HepG2 (cell line): ENCODE data around the gene GJC1. TPM values are rescaled to one million over a fixed set of nuclear protein-coding genes. Genes with fewer than 3 reads are reported as not detected.

Experiments
- BRCA1 ChIP-seq: sonication (generic); formaldehyde crosslinking; IDR thresholded peaks from 2 replicates; pipeline ENCODE4 v1.4.0; 2020; ENCODE audit warnings: missing genetic modification reagents
- DPF2 ChIP-seq: sonication (generic); formaldehyde crosslinking; IDR thresholded peaks from 2 replicates; pipeline ENCODE4 v1.4.0; 2020; ENCODE audit warnings: mild to moderate bottlenecking, low read depth, missing genetic modification reagents, borderline replicate concordance
- GABPB1 ChIP-seq: IDR thresholded peaks from 2 replicates; pipeline ENCODE4 v1.6.1; 2016; ENCODE audit warnings: mild to moderate bottlenecking, missing genetic modification reagents, moderate library complexity, missing compliant biosample characterization
- MEF2D ChIP-seq: sonication (generic); formaldehyde crosslinking; IDR thresholded peaks from 2 replicates; pipeline ENCODE4 v1.5.1; 2020; ENCODE audit warnings: mild to moderate bottlenecking, missing genetic modification reagents
- MTA1 ChIP-seq: sonication (generic); formaldehyde crosslinking; IDR thresholded peaks from 2 replicates; pipeline ENCODE4 v1.4.0; 2020; ENCODE audit warnings: missing genetic modification reagents, mild to moderate bottlenecking, borderline replicate concordance
- NFYB ChIP-seq: sonication (generic); formaldehyde crosslinking; IDR thresholded peaks from 2 replicates; pipeline ENCODE4 v1.4.0; 2020; ENCODE audit warnings: missing genetic modification reagents
- SMARCC2 ChIP-seq: fragments of 450-650 bp; IDR thresholded peaks from 2 replicates; pipeline ENCODE4 v1.6.1; 2017; ENCODE audit warnings: antibody characterized with exemption, mild to moderate bottlenecking
- SOX13 ChIP-seq, 3 experiments: fragments of 450-650 bp in 1 of 3; sonication (generic) in 1 of 3; formaldehyde crosslinking in 1 of 3; IDR thresholded peaks in 2 of 3; conservative IDR thresholded peaks in 1 of 3; 2 replicates each; pipeline versions ENCODE4 v1.5.0 to v1.6.1; 2016 to 2020; ENCODE audit warnings: antibody characterized with exemption in 1 of 3, mild to moderate bottlenecking in 1 of 3, missing compliant biosample characterization in 1 of 3, missing genetic modification reagents in 1 of 3, moderate library complexity in 1 of 3
- SP1 ChIP-seq, 2 experiments: fragments of 450-650 bp in 1 of 2; sonication (generic) in 1 of 2; formaldehyde crosslinking in 1 of 2; IDR thresholded peaks; 2 replicates each; pipeline versions ENCODE4 v1.4.0 to v1.6.1; 2016 to 2020; ENCODE audit warnings: missing genetic modification reagents in 1 of 2
- SRSF1 ChIP-seq: fragments of 200-400 bp; formaldehyde crosslinking; optimal IDR thresholded peaks from 2 replicates; pipeline ENCODE3; 2017; ENCODE audit warnings: mild to moderate bottlenecking, low read depth, low read length, moderate library complexity
- ZNF577 ChIP-seq: sonication (generic); formaldehyde crosslinking; IDR thresholded peaks from 2 replicates; pipeline ENCODE4 v1.4.0; 2020; ENCODE audit warnings: mild to moderate bottlenecking, low read depth, missing genetic modification reagents, borderline replicate concordance
- ZNF773 ChIP-seq: sonication (generic); formaldehyde crosslinking; IDR thresholded peaks from 2 replicates; pipeline ENCODE4 v1.4.0; 2020; ENCODE audit warnings: missing genetic modification reagents, borderline replicate concordance
- polyA plus RNA-seq, 8 experiments: library from polyadenylated mRNA; depleted of rRNA in 3 of 8; stranded (reverse) in 7 of 8; unstranded in 1 of 8; fragments of >200 nt; fragmentation: Illumina TruSeq in 4 of 8; extraction: Trizol in 4 of 8; gene quantifications; 2 replicates each; pipeline versions ENCODE4 v1.2.1 to v1.2.3, GENCODE V29; 2011 to 2016; ENCODE audit warnings: low read depth in 4 of 8, missing spikeins in 1 of 8, mixed read lengths in 1 of 8; ENCODE audit not compliant: insufficient read depth in 1 of 8
- total RNA-seq, 5 experiments: library from RNA; depleted of rRNA; stranded (reverse); fragments of >200 nt; fragmentation: Illumina TruSeq; extraction: Trizol; gene quantifications; 2 replicates each; pipeline ENCODE4 v1.2.3, GENCODE V29; 2016; ENCODE audit warnings: low read depth in 1 of 5
- TF ChIP-seq, protein P1 (sequence below): sonication (generic); formaldehyde crosslinking; IDR thresholded peaks from 2 replicates; pipeline ENCODE4 v1.5.0; 2020; ENCODE audit warnings: mild to moderate bottlenecking, missing genetic modification reagents, borderline replicate concordance
- TF ChIP-seq, protein P2 (sequence below): sonication (generic); formaldehyde crosslinking; IDR thresholded peaks from 2 replicates; pipeline ENCODE4 v1.4.0; 2020; ENCODE audit warnings: mild to moderate bottlenecking, missing genetic modification reagents
- TF ChIP-seq, protein P3 (sequence below): sonication (generic); formaldehyde crosslinking; conservative IDR thresholded peaks from 2 replicates; pipeline ENCODE4 v1.8.0; 2022; ENCODE audit warnings: low read depth, missing genetic modification reagents

The GJC1 gene
- total and polyA plus RNA-seq, 2 of the 13 experiments (the other 11 are each of a cell fraction or from before 2014, with no cell fraction given): 1.7 TPM

- TF ChIP-seq, protein P1, sequence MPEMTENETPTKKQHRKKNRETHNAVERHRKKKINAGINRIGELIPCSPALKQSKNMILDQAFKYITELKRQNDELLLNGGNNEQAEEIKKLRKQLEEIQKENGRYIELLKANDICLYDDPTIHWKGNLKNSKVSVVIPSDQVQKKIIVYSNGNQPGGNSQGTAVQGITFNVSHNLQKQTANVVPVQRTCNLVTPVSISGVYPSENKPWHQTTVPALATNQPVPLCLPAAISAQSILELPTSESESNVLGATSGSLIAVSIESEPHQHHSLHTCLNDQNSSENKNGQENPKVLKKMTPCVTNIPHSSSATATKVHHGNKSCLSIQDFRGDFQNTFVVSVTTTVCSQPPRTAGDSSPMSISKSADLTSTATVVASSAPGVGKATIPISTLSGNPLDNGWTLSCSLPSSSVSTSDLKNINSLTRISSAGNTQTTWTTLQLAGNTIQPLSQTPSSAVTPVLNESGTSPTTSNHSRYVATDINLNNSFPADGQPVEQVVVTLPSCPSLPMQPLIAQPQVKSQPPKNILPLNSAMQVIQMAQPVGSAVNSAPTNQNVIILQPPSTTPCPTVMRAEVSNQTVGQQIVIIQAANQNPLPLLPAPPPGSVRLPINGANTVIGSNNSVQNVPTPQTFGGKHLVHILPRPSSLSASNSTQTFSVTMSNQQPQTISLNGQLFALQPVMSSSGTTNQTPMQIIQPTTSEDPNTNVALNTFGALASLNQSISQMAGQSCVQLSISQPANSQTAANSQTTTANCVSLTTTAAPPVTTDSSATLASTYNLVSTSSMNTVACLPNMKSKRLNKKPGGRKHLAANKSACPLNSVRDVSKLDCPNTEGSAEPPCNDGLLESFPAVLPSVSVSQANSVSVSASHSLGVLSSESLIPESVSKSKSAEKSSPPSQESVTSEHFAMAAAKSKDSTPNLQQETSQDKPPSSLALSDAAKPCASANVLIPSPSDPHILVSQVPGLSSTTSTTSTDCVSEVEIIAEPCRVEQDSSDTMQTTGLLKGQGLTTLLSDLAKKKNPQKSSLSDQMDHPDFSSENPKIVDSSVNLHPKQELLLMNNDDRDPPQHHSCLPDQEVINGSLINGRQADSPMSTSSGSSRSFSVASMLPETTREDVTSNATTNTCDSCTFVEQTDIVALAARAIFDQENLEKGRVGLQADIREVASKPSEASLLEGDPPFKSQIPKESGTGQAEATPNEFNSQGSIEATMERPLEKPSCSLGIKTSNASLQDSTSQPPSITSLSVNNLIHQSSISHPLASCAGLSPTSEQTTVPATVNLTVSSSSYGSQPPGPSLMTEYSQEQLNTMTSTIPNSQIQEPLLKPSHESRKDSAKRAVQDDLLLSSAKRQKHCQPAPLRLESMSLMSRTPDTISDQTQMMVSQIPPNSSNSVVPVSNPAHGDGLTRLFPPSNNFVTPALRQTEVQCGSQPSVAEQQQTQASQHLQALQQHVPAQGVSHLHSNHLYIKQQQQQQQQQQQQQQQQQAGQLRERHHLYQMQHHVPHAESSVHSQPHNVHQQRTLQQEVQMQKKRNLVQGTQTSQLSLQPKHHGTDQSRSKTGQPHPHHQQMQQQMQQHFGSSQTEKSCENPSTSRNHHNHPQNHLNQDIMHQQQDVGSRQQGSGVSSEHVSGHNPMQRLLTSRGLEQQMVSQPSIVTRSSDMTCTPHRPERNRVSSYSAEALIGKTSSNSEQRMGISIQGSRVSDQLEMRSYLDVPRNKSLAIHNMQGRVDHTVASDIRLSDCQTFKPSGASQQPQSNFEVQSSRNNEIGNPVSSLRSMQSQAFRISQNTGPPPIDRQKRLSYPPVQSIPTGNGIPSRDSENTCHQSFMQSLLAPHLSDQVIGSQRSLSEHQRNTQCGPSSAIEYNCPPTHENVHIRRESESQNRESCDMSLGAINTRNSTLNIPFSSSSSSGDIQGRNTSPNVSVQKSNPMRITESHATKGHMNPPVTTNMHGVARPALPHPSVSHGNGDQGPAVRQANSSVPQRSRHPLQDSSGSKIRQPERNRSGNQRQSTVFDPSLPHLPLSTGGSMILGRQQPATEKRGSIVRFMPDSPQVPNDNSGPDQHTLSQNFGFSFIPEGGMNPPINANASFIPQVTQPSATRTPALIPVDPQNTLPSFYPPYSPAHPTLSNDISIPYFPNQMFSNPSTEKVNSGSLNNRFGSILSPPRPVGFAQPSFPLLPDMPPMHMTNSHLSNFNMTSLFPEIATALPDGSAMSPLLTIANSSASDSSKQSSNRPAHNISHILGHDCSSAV (CRISPR knock-in tag): no peak
- TF ChIP-seq SMARCC2: no peak
- TF ChIP-seq MTA1: 0 out of 2 replicates have a peak, but pooled peaks have one; percentile 18
- no peak for TF ChIP-seq DPF2 (CRISPR knock-in tag)
- no peak for TF ChIP-seq ZNF577
- no peak for TF ChIP-seq ZNF773
- TF ChIP-seq, protein P2, sequence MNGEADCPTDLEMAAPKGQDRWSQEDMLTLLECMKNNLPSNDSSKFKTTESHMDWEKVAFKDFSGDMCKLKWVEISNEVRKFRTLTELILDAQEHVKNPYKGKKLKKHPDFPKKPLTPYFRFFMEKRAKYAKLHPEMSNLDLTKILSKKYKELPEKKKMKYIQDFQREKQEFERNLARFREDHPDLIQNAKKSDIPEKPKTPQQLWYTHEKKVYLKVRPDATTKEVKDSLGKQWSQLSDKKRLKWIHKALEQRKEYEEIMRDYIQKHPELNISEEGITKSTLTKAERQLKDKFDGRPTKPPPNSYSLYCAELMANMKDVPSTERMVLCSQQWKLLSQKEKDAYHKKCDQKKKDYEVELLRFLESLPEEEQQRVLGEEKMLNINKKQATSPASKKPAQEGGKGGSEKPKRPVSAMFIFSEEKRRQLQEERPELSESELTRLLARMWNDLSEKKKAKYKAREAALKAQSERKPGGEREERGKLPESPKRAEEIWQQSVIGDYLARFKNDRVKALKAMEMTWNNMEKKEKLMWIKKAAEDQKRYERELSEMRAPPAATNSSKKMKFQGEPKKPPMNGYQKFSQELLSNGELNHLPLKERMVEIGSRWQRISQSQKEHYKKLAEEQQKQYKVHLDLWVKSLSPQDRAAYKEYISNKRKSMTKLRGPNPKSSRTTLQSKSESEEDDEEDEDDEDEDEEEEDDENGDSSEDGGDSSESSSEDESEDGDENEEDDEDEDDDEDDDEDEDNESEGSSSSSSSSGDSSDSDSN (CRISPR knock-in tag): peak; percentile 52; the same call in 1 of the 2 replicates
- TF ChIP-seq, protein P3, sequence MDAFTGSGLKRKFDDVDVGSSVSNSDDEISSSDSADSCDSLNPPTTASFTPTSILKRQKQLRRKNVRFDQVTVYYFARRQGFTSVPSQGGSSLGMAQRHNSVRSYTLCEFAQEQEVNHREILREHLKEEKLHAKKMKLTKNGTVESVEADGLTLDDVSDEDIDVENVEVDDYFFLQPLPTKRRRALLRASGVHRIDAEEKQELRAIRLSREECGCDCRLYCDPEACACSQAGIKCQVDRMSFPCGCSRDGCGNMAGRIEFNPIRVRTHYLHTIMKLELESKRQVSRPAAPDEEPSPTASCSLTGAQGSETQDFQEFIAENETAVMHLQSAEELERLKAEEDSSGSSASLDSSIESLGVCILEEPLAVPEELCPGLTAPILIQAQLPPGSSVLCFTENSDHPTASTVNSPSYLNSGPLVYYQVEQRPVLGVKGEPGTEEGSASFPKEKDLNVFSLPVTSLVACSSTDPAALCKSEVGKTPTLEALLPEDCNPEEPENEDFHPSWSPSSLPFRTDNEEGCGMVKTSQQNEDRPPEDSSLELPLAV (CRISPR knock-in tag): no peak
- TF ChIP-seq SOX13 (IDR thresholded peaks at IDR 0.05): no peak
- peak in 1 of 2 experiments; percentile 25; a peak in 1 of 4 replicates for TF ChIP-seq SOX13 (CRISPR knock-in tag; conservative IDR thresholded peaks at IDR 0.05 in 1 of 2, IDR thresholded peaks at IDR 0.05 in 1 of 2)
- peak; percentile 54; the same call in 1 of the 2 replicates for TF ChIP-seq MEF2D (CRISPR knock-in tag)
- no peak for TF ChIP-seq SRSF1
- TF ChIP-seq BRCA1 (CRISPR knock-in tag): no peak
- no peak for TF ChIP-seq SP1 (IDR thresholded peaks at IDR 0.05)
- TF ChIP-seq SP1 (CRISPR knock-in tag; IDR thresholded peaks at IDR 0.05): peak; percentile 45; the same call in 1 of the 2 replicates
- TF ChIP-seq NFYB (CRISPR knock-in tag): no peak
- TF ChIP-seq GABPB1 (CRISPR knock-in tag): peak; percentile 60; the same call in 1 of the 2 replicates
Observed at GRCh38 chr17:44779211-44780025, 50.7 kb downstream of the GJC1 start (continued).
